Neural cell (in vitro differentiated cells): ENCODE measurements around the gene PLXNB1. TPM values are rescaled to one million over a fixed set of nuclear protein-coding genes. Genes with fewer than 3 reads are reported as not detected.

ENCODE experiments used
- H2AFZ ChIP-seq: fragments of 200-600, 300-800 bp; sonication (generic), shearing (Covaris generic); 2 replicates; pipeline ENCODE4 v1.6.0; 2014; ENCODE audit warnings: low read depth, mild to moderate bottlenecking, antibody characterized with exemption, low read length, moderate library complexity
- H3F3A ChIP-seq: fragments of 200-600 bp; shearing (Covaris generic); 2 replicates; pipeline ENCODE4 v1.6.1; 2016; ENCODE audit warnings: mild to moderate bottlenecking, moderate library complexity, mixed read lengths, antibody characterized with exemption, low read length; ENCODE audit not compliant: insufficient read depth, poor library complexity, severe bottlenecking
- H3K27ac ChIP-seq: fragments of 200-600, 300-800 bp; sonication (generic), shearing (Covaris generic); 2 replicates; pipeline ENCODE4 v1.5.1; 2014; ENCODE audit warnings: mild to moderate bottlenecking, low read length, moderate library complexity
- H3K27me3 ChIP-seq: fragments of 300-800, 200-600 bp; sonication (generic), shearing (Covaris generic); 2 replicates; pipeline ENCODE4 v1.6.0; 2014; ENCODE audit warnings: mild to moderate bottlenecking, low read depth, low read length, moderate library complexity; ENCODE audit not compliant: insufficient read depth
- H3K36me3 ChIP-seq: fragments of 300-800, 200-600 bp; sonication (generic), shearing (Covaris generic); 2 replicates; pipeline ENCODE4 v1.5.1; 2014; ENCODE audit warnings: mild to moderate bottlenecking, antibody characterized with exemption, low read length, moderate library complexity; ENCODE audit not compliant: insufficient read depth
- H3K4me2 ChIP-seq: fragments of 300-800, 200-600 bp; sonication (generic), shearing (Covaris generic); 2 replicates; pipeline ENCODE4 v1.6.0; 2014; ENCODE audit warnings: mild to moderate bottlenecking, low read length
- H3K4me3 ChIP-seq: fragments of 300-800, 200-600 bp; sonication (generic), shearing (Covaris generic); 2 replicates; pipeline ENCODE4 v1.5.1; 2014; ENCODE audit warnings: mild to moderate bottlenecking, low read length, moderate library complexity
- H3K79me2 ChIP-seq: fragments of 200-600 bp; shearing (Covaris generic); replicated peaks from 2 replicates; pipeline ENCODE4 v1.6.0; 2014; ENCODE audit warnings: mild to moderate bottlenecking, low read length, moderate library complexity; ENCODE audit not compliant: insufficient read depth
- H3K9ac ChIP-seq: fragments of 300-800, 200-600 bp; sonication (generic), shearing (Covaris generic); 2 replicates; pipeline ENCODE4 v1.6.1; 2016; ENCODE audit warnings: mild to moderate bottlenecking, low read length, mixed read lengths
- H3K9me2 ChIP-seq: fragments of 200-600 bp; shearing (Covaris generic); 2 replicates; pipeline ENCODE4 v1.6.1; 2016; ENCODE audit warnings: mild to moderate bottlenecking, low read length, mixed read lengths; ENCODE audit not compliant: insufficient read depth
- H3K9me3 ChIP-seq: fragments of 200-600, 300-800 bp; sonication (generic), shearing (Covaris generic); 2 replicates; pipeline ENCODE4 v1.6.1; 2016; ENCODE audit warnings: mild to moderate bottlenecking, mixed run types, low read length, moderate library complexity, mixed read lengths
- H4K20me1 ChIP-seq: fragments of 200-600 bp; shearing (Covaris generic); 2 replicates; pipeline ENCODE4 v1.6.1; 2016; ENCODE audit warnings: mild to moderate bottlenecking, mixed run types; ENCODE audit not compliant: insufficient read depth
- CTCF ChIP-seq: fragments of 450-650 bp; IDR thresholded peaks from 2 replicates; pipeline ENCODE4 v1.5.1; 2014; ENCODE audit warnings: antibody characterized with exemption, mild to moderate bottlenecking, moderate library complexity; ENCODE audit not compliant: poor library complexity, severe bottlenecking
- EP300 ChIP-seq: fragments of 450-650 bp; conservative IDR thresholded peaks from 2 replicates; pipeline ENCODE4 v1.6.1; 2014; ENCODE audit warnings: antibody characterized with exemption, mild to moderate bottlenecking, moderate library complexity; ENCODE audit not compliant: poor library complexity, severe bottlenecking
- EZH2 ChIP-seq: fragments of 200-600, 300-800 bp; shearing (Covaris generic), sonication (generic); IDR thresholded peaks from 2 replicates; pipeline ENCODE4 v1.6.1; 2014; ENCODE audit warnings: antibody characterized with exemption, low read length, borderline replicate concordance, mild to moderate bottlenecking; ENCODE audit not compliant: insufficient read depth, poor library complexity, severe bottlenecking
- MXI1 ChIP-seq: fragments of 450-650 bp; conservative IDR thresholded peaks from 2 replicates; pipeline ENCODE4 v1.6.1; 2014; ENCODE audit warnings: antibody characterized with exemption, mild to moderate bottlenecking; ENCODE audit not compliant: poor library complexity, severe bottlenecking
- POLR2AphosphoS5 ChIP-seq: IDR thresholded peaks from 2 replicates; pipeline ENCODE4 v1.6.1; 2012
- RAD21 ChIP-seq: fragments of 450-650 bp; conservative IDR thresholded peaks from 2 replicates; pipeline ENCODE4 v1.6.1; 2014; ENCODE audit warnings: antibody characterized with exemption, mild to moderate bottlenecking, moderate library complexity
- REST ChIP-seq: IDR thresholded peaks from 2 replicates; pipeline ENCODE4 v1.6.1; 2012; ENCODE audit warnings: borderline replicate concordance
- SMC3 ChIP-seq: fragments of 450-650 bp; conservative IDR thresholded peaks from 2 replicates; pipeline ENCODE4 v1.6.1; 2014; ENCODE audit warnings: antibody characterized with exemption, mild to moderate bottlenecking, moderate library complexity; ENCODE audit not compliant: poor library complexity
- TAF1 ChIP-seq: IDR thresholded peaks from 2 replicates; pipeline ENCODE4 v1.6.1; 2012; ENCODE audit warnings: low read depth
- polyA plus RNA-seq: library from polyadenylated mRNA; depleted of rRNA; stranded (reverse); fragments of >200 nt; gene quantifications from 2 replicates; pipeline ENCODE4 v1.2.3, GENCODE V29; 2014

PLXNB1 gene
- polyA plus RNA-seq, 1 donor from 2014 or later: 134 TPM

- H2AFZ ChIP-seq: no peak overlapping the region
- H3K36me3 ChIP-seq: no peaks in the 10 kb centered on the region
- H3F3A ChIP-seq: no peaks in the 10 kb centered on the region
- H3K27me3 ChIP-seq: no peaks in the 10 kb centered on the region
- no peak overlapping the region for H3K4me3 ChIP-seq
- peaks cover 3% of the 10 kb centered on the region for H4K20me1 ChIP-seq
- no peaks in the 10 kb centered on the region for H3K79me2 ChIP-seq
- H3K9me3 ChIP-seq: no peaks in the 10 kb centered on the region
- H3K9ac ChIP-seq: no peak overlapping the region
- no peak overlapping the region for H3K27ac ChIP-seq
- no peaks in the 10 kb centered on the region for H3K9me2 ChIP-seq
- no peak for TF ChIP-seq TAF1
- TF ChIP-seq EP300: no peak
- no peak for TF ChIP-seq POLR2AphosphoS5
- no peak for TF ChIP-seq REST
- no peak for TF ChIP-seq EZH2
- no peak for TF ChIP-seq SMC3
- TF ChIP-seq CTCF: no peak
- no peak for TF ChIP-seq RAD21
- no peak for TF ChIP-seq MXI1
- H3K4me2 ChIP-seq: no peak overlapping the region
These were observed 13.3 kb downstream of the PLXNB1 start for GRCh38 chr3:48416546-48416945.

GRCh38 chr3:48416091-48416505, 13.8 kb downstream of the PLXNB1 start:
- Histone ChIP-seq H3K9me2 (no peaks in the 10 kb centered on the region), H3F3A (no peaks in the 10 kb centered on the region), H2AFZ (no peak overlapping the region), H4K20me1 (peaks cover 2% of the 10 kb centered on the region), H3K27me3 (no peaks in the 10 kb centered on the region), H3K36me3 (no peaks in the 10 kb centered on the region), H3K4me2 (no peak overlapping the region), H3K27ac (no peak overlapping the region), H3K79me2 (no peaks in the 10 kb centered on the region), H3K9me3 (no peaks in the 10 kb centered on the region), H3K4me3 (no peak overlapping the region), H3K9ac (no peak overlapping the region)
- TF ChIP-seq SMC3 (no peak), TAF1 (no peak), POLR2AphosphoS5 (no peak), CTCF (no peak), REST (no peak), EP300 (no peak)
